Raji (cell line): ENCODE results near the gene ERP44.

ENCODE experiments used
- POLR2A ChIP-seq: IDR thresholded peaks from 2 replicates; pipeline ENCODE4 v1.6.1; 2011; ENCODE audit warnings: low read depth, low read length, control low read depth; ENCODE audit not compliant: insufficient read depth

The ERP44 gene

DNA sequence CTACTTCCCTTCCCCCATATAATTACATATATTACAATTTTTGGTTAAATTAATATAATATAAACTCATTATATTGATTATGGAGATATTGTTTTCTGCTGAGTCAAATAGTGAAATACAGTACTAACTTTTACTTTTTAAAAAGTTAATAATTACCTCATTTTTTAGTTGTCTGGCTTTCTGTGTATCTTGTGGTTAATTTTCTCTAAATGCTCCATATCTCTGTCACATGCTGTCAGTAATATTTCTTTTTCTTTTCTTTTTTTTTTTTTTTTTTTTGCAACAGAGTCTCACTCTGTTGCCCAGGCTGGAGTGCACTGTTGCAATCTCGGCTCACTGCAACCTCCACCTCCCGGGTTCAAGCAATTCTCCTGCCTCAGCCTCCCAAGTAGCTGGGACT, 169.1 kb downstream of the ERP44 start:
- no peak for TF ChIP-seq POLR2A
